Measurements from ENCODE around the gene ODF2.
A peak's percentile ranks its signal among the peaks of the same experiment; 100 is the strongest.

The ODF2 gene

DNA sequence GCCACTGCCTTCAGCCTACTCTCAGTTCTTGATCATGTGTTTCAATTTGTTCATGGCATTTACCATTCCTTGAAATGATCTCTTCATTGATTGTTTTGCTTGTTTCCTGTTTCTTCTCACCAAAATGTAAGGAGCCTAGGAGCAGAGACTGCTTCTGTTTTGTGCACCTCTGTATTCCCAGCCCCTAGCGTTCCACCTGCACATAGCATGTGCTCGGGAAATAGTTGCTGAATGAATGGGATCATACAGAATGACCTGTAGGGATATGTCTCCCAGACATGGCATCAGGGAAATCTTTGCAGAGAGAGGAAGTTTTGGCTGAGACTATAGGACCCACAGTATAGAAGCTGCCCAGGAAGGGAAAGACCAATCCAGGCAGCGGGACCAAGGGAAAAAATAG, 41.3 kb upstream of the ODF2 start:
- TF ChIP-seq, protein P1, sequence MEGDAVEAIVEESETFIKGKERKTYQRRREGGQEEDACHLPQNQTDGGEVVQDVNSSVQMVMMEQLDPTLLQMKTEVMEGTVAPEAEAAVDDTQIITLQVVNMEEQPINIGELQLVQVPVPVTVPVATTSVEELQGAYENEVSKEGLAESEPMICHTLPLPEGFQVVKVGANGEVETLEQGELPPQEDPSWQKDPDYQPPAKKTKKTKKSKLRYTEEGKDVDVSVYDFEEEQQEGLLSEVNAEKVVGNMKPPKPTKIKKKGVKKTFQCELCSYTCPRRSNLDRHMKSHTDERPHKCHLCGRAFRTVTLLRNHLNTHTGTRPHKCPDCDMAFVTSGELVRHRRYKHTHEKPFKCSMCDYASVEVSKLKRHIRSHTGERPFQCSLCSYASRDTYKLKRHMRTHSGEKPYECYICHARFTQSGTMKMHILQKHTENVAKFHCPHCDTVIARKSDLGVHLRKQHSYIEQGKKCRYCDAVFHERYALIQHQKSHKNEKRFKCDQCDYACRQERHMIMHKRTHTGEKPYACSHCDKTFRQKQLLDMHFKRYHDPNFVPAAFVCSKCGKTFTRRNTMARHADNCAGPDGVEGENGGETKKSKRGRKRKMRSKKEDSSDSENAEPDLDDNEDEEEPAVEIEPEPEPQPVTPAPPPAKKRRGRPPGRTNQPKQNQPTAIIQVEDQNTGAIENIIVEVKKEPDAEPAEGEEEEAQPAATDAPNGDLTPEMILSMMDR (IDR thresholded peaks at IDR 0.05): no peak

DNA sequence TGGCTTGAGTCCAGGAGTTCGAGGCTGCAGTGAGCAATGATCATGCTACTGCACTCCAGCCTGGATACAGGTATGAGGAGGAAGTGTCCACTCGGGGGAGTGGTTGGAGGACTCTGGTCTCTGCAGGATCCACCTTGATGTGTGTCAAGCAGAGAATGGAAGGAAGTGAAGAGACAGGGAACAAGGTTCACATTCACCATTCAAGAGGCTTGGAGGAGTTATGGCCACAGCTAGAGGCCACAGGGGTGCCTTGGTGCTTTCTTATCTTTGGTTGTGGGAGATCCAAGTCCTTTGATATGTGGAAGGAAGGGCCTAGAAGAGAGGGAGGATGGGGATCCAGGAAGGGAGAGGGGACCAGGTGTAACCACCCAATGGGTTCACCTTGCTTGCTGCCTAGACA, 40.5 kb upstream of the ODF2 start:
- TF ChIP-seq, protein P1 (IDR thresholded peaks at IDR 0.05): no peak

DNA sequence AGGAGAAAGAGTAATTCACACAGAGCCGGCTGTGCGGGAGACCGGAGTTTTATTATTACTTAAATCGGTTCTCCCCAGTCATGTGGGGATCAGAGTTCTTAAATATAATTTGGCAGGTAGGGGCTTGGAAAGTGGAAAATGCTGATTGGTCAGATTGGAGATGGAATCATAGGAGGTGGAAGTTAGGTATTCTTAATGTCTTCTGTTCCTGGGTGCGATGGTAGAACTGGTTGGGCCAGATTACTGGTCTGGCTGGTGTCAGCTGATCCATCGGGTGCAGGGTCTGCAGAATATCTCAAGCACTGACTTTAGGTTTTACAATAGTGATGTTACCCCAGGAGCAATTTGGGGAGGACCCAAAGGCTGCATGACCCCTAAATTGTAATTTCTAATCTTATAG, 39.8 kb upstream of the ODF2 start:
- TF ChIP-seq, protein P1 (IDR thresholded peaks at IDR 0.05): no peak

DNA sequence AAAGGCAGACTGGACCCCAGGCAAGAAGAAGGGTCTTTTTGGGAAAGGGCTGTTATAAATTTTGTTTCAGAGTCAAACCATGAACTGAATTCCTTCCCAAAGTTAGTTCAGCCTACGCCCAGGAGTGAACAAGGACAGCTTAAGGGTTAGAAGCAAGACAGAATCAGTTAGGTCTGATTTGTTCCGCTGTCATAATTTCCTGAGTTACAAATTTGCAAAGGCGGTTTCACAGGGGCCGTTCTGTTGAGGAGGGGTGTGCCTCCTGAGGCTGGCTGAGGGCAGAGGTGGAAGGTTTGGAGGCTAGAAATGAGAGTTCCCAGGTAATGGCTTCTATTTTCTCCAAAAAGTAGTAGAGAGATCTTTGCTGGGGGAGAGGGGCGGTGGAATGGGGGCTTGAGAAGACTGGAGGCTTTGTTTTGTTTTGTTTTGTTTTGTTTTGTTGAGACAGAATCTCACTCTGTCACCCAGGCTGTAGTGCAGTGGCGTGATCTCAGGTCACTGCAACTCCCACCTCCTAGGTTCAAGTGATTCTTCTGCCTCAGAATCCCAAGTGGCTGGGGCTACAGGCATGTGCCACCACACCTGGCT, 39.3 kb upstream of the ODF2 start:
- TF ChIP-seq, protein P1 (IDR thresholded peaks at IDR 0.05): no peak

DNA sequence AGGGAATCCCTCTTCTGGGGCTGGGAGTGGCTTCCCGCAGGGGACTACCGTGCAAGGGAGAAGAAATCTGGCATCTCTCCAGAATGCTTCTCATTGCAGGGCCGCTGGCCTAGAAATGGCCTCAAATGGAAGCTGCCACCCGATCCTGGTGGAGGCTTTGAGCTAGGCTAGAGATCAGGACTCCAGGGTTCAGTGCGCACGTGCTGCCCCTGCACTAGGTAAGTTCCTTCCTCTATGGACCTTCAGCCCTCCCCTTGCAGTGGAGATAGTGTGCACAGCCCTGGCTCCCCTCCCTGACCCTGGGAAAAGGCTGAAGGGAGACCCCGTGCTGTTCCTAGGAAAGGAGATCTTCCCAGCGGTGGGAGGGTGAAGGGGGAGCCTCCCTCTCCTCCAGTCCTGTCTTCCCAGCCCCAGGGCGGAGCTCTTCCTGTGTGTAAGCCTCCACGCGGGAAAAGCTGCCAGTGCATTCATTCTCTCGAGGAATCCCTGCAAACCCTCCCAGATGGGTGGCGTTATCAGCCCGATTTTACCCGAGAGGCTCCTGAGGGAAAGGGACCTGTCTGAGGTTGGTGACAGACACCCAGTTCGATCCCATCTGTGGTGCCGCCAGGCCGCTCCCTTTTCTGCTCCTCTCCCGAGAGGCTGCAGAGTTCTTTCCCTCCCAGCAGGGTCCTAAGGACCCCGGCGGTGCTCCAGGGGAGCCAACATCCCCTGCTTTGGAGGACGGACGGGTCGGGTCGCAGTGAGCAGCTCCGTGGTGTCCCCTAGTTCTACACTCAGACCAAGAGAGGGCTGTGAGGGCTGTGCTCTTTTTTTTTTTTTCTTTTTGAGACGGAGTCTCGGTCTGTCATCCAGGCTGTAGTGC, 36.5 kb upstream of the ODF2 start:
- TF ChIP-seq, protein P1 (IDR thresholded peaks at IDR 0.05): no peak

DNA sequence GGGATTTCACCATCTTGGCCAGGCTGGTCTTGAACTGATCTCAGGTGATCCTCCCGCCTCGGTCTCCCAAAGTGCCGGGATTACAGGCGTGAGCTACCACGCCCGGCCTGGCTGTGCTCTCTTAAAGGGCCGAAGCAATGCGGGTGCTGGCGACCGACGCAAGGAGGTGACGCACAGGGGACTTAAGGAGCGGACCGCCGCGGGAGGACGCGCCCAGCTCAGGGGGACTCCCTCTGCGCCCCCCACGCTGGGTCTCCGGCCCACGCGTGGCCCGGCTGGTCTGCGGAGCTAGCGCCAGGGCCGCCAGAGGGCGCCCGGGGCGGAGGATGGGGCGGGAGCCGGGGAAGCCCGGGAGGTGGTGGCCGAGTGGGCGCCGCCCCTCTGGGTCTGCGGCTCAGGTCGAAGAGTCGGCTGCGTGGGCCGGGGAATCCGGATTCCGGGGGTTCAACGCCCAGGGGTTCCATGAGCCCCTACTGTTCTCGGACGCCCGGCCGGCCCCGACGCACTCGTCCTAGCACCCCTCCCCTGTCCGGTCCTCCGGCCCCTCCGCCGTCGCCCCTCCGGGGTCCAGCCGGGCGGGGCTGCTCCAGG, 35.7 kb upstream of the ODF2 start:
- TF ChIP-seq, protein P1 (IDR thresholded peaks at IDR 0.05): peak; percentile 97

DNA sequence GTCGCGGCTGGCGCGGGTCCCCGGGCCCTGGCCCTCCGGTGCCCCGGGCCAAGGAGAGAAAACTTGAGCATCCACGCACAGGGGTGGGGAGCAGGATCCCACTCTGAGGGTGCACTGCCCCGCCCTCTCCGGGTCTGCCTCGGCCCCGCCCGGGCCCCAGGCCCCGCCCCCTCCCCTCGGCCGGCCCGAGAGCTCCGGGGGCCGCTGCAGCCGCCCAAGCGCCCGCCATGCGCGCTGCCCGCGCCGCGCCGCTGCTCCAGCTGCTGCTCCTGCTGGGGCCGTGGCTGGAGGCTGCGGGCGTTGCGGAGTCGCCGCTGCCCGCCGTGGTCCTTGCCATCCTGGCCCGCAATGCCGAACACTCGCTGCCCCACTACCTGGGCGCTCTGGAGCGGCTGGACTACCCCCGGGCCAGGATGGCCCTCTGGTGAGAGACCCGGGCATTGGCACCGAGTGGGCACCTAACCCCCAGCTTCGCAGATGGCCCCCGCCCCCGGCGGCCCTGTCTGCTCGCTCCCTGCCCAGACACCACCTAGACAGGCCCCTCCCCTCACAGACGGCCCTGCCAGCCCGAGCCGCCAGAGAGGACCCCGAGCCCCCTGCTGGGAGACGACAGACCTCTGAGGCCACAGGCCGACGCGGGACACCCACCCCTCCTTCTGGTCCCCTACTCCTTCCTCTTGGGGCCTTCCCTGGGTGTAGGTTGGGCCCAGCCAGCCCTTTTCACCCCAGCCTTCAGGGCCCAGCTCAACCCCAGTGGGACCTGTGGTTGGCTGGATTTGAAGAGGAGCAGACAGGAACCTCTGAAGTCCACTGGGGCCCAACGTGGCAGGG, 34.9 kb upstream of the ODF2 start, which contains the start of gene CERCAM:
Gene CERCAM, plus strand, starts transcription at position 207 of the 831 bp plus-strand sequence. Its CDS starts 21 bp downstream, at position 228.
- TF ChIP-seq, protein P1 (IDR thresholded peaks at IDR 0.05): no peak
